PC-9 (cell line): Measurements from ENCODE around the gene CTNND2.

ENCODE experiments used
- EZH2 ChIP-seq: fragments of 200-600 bp; sonication (generic); IDR thresholded peaks from 2 replicates; pipeline ENCODE4 v1.8.0; 2017; ENCODE audit warnings: antibody characterized with exemption, low read depth
- TF ChIP-seq, protein P1 (sequence below): fragments of 200-600 bp; sonication (generic); conservative IDR thresholded peaks from 2 replicates; pipeline ENCODE4 v1.6.1; 2017; ENCODE audit warnings: mixed run types, antibody characterized with exemption, mild to moderate bottlenecking, moderate library complexity

- TF ChIP-seq, protein P1, sequence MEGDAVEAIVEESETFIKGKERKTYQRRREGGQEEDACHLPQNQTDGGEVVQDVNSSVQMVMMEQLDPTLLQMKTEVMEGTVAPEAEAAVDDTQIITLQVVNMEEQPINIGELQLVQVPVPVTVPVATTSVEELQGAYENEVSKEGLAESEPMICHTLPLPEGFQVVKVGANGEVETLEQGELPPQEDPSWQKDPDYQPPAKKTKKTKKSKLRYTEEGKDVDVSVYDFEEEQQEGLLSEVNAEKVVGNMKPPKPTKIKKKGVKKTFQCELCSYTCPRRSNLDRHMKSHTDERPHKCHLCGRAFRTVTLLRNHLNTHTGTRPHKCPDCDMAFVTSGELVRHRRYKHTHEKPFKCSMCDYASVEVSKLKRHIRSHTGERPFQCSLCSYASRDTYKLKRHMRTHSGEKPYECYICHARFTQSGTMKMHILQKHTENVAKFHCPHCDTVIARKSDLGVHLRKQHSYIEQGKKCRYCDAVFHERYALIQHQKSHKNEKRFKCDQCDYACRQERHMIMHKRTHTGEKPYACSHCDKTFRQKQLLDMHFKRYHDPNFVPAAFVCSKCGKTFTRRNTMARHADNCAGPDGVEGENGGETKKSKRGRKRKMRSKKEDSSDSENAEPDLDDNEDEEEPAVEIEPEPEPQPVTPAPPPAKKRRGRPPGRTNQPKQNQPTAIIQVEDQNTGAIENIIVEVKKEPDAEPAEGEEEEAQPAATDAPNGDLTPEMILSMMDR = no peak
- no peak for TF ChIP-seq EZH2
Measured at GRCh38 chr5:11383506-11384095, 520.6 kb downstream of the CTNND2 start.
